IPS DF 6.9 (cell line): Measurements from ENCODE around the gene TFDP2.

Experiments
- DNase-seq: peaks from one replicate; pipeline ENCODE4 v3.0.0-alpha.2; 2013; ENCODE audit warnings: low read depth, low spot score
- H3K27ac ChIP-seq: one replicate; pipeline ENCODE4 v1.5.1; 2013; ENCODE audit warnings: low read length, control low read depth
- H3K27me3 ChIP-seq: 2 replicates; pipeline ENCODE4 v1.6.1; 2013; ENCODE audit warnings: mild to moderate bottlenecking, low read length; ENCODE audit not compliant: control insufficient read depth, insufficient read depth
- H3K36me3 ChIP-seq: 2 replicates; pipeline ENCODE4 v1.6.1; 2013; ENCODE audit warnings: low read length; ENCODE audit not compliant: control insufficient read depth, insufficient read depth
- H3K4me1 ChIP-seq: 2 replicates; pipeline ENCODE4 v1.6.1; 2013; ENCODE audit warnings: low read length; ENCODE audit not compliant: control insufficient read depth, insufficient read depth
- H3K4me3 ChIP-seq: 2 replicates; pipeline ENCODE4 v1.5.1; 2013; ENCODE audit warnings: mild to moderate bottlenecking, low read length
- H3K9me3 ChIP-seq: 2 replicates; pipeline ENCODE4 v1.6.1; 2013; ENCODE audit warnings: low read length, inconsistent platforms; ENCODE audit not compliant: control insufficient read depth, insufficient read depth
- WGBS: extraction: QIAGEN DNeasy Blood & Tissue Kit; methylation state at CpG from one replicate; pipeline ENCODE4 v1.1.7; 2013; ENCODE audit warnings: mixed read lengths, missing lambda C conversion rate; ENCODE audit not compliant: insufficient read length, insufficient coverage; 5-methylcytosine and 5-hydroxymethylcytosine counted together

Gene TFDP2

GRCh38 chr3:142127941-142128658, 21.2 kb downstream of the TFDP2 start:
- H3K27me3 ChIP-seq, result no peaks in the 10 kb centered on the region
- no peaks in the 10 kb centered on the region for H3K36me3 ChIP-seq
- no peak overlapping the region for H3K4me3 ChIP-seq
- DNase-seq, result no peak
- H3K9me3 ChIP-seq, result no peaks in the 10 kb centered on the region
- H3K27ac ChIP-seq, result no peak overlapping the region
- WGBS, result no CpG with 5 or more reads among the region's 8 CpGs
- H3K4me1 ChIP-seq, result no peaks in the 10 kb centered on the region

DNA sequence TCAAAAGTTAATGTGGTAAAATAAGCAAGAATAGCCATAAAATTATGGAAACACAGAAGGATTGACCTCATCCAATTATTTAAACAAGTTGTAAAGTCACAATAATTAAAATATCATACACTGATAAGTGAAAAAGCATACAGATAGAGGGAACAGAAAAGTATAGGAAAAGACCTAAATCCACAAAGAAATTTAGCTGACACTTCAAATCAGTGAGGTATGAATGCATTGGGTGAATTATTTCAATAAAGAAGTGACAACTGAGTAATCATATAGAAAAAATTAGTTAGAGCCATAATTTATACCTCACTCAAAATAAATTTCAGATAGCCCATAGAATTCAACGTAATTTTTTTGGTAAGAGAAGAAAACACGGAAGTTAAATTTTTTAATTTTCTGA, 25.1 kb downstream of the TFDP2 start:
- Histone ChIP-seq H3K4me3 (no peak overlapping the region), H3K36me3 (no peaks in the 10 kb centered on the region), H3K27ac (no peak overlapping the region), H3K27me3 (no peaks in the 10 kb centered on the region), H3K9me3 (no peaks in the 10 kb centered on the region), H3K4me1 (no peaks in the 10 kb centered on the region)
- WGBS, result no CpG with 5 or more reads among the region's 2 CpGs
- no peak for DNase-seq

DNA sequence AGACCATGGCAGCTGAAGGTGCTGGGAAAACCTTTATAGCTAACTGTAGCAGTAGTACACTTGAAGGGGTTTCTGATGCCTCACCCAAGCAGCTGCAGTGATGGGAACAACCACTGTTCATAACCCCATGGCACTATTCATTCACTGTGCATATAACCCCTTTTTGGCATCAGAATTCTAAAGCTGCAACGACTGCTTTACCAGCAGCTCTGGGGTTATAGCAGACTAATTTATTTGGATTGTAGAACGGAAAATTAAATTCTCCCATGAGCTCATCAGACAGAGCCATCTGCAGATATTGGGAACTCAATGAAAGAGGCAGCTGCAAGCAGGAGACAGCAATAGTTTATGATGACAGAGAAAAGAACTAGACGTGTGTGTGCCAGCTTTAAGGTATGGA, 28.6 kb downstream of the TFDP2 start:
- no peaks in the 10 kb centered on the region for H3K9me3 ChIP-seq
- H3K36me3 ChIP-seq, result no peaks in the 10 kb centered on the region
- no peak overlapping the region for H3K27ac ChIP-seq
- H3K27me3 ChIP-seq, result no peaks in the 10 kb centered on the region
- no peak overlapping the region for H3K4me3 ChIP-seq
- peaks cover 1% of the 10 kb centered on the region; the same call in 1 of the 2 replicates for H3K4me1 ChIP-seq
- no peak for DNase-seq
- no CpG with 5 or more reads among the region's 3 CpGs for WGBS

DNA sequence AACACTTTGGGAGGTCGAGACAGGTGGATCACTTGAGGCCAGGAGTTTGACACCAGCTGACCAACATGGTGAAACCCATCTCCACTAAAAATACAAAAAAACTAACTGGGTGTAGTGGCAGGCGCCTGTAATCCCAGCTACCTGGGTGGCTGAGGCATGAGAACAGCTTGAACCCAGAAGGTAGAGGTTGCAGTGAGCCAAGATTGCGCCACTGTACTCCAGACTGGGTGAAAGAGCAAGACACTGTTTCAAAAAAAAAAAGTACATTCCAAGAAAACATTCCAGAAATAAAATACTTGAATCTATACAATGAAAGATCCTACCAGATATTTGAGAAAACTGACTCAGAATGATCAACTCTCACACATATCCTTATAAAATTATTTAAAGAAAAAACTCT, 30.4 kb downstream of the TFDP2 start:
- no CpG with 5 or more reads among the region's 3 CpGs for whole genome bisulfite sequencing
- Histone ChIP-seq H3K4me1 (peaks cover 1% of the 10 kb centered on the region; the same call in 1 of the 2 replicates), H3K27ac (no peak overlapping the region), H3K36me3 (no peaks in the 10 kb centered on the region), H3K27me3 (no peaks in the 10 kb centered on the region), H3K9me3 (no peaks in the 10 kb centered on the region), H3K4me3 (no peak overlapping the region)
- no peak for DNase-seq

- DNase-seq, result no peak
These were observed 32.1 kb downstream of the TFDP2 start for GRCh38 chr3:142117056-142117851.

GRCh38 chr3:142115867-142116668, 33.3 kb downstream of the TFDP2 start:
- H3K4me3 ChIP-seq, result no peak overlapping the region
- no peak overlapping the region for H3K27ac ChIP-seq
- no peaks in the 10 kb centered on the region for H3K27me3 ChIP-seq
- no CpG with 5 or more reads among the region's 4 CpGs for WGBS
- H3K36me3 ChIP-seq, result no peaks in the 10 kb centered on the region
- no peak for DNase-seq
- peaks cover 1% of the 10 kb centered on the region; the same call in 1 of the 2 replicates for H3K4me1 ChIP-seq
- no peaks in the 10 kb centered on the region for H3K9me3 ChIP-seq

More at GRCh38 chr3:142117056-142117851, 32.1 kb downstream of the TFDP2 start:
- no peaks in the 10 kb centered on the region for H3K9me3 ChIP-seq
- no peak overlapping the region for H3K4me3 ChIP-seq
- no peak overlapping the region for H3K27ac ChIP-seq
- no peaks in the 10 kb centered on the region for H3K36me3 ChIP-seq
- H3K4me1 ChIP-seq, result peaks cover 1% of the 10 kb centered on the region; the same call in 1 of the 2 replicates
- WGBS, result no CpG with 5 or more reads among the region's 8 CpGs
- no peaks in the 10 kb centered on the region for H3K27me3 ChIP-seq

DNA sequence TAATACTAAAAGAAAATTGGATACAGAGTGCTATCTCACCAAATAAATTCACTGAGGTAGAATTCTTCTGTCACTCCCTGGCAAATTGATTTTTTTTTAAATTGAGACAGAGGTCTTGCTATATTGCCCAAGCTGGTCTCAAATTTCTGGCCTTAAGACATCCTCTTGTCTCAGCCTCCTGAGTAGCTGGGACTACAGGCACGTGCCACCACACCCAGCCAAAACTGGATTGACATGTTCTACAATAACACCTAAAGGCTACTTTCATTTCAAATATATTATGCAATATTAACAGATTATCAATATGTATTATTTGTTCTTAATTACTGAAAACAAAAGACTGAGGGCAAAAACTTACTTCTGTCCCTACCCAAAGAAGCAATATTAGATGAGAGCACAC, 36.7 kb downstream of the TFDP2 start:
- H3K27me3 ChIP-seq, result no peaks in the 10 kb centered on the region
- no CpG with 5 or more reads among the region's 1 CpG for WGBS
- H3K4me3 ChIP-seq, result no peak overlapping the region
- no peak for DNase-seq
- peaks cover 1% of the 10 kb centered on the region; the same call in 1 of the 2 replicates for H3K4me1 ChIP-seq
- H3K27ac ChIP-seq, result no peak overlapping the region
- no peaks in the 10 kb centered on the region for H3K9me3 ChIP-seq
- H3K36me3 ChIP-seq, result no peaks in the 10 kb centered on the region

GRCh38 chr3:142106548-142106947, 42.8 kb downstream of the TFDP2 start:
- Histone ChIP-seq H3K27ac (no peak overlapping the region), H3K36me3 (no peaks in the 10 kb centered on the region), H3K4me1 (no peaks in the 10 kb centered on the region), H3K9me3 (no peaks in the 10 kb centered on the region), H3K27me3 (no peaks in the 10 kb centered on the region), H3K4me3 (no peak overlapping the region)
- no CpG with 5 or more reads among the region's 2 CpGs for WGBS
- DNase-seq, result no peak

- H3K9me3 ChIP-seq, result no peaks in the 10 kb centered on the region
- DNase-seq, result no peak
- WGBS, result no CpG with 5 or more reads among the region's 1 CpG
- no peaks in the 10 kb centered on the region for H3K4me1 ChIP-seq
- H3K36me3 ChIP-seq, result no peaks in the 10 kb centered on the region
- H3K4me3 ChIP-seq, result no peak overlapping the region
- H3K27ac ChIP-seq, result no peak overlapping the region
- no peaks in the 10 kb centered on the region for H3K27me3 ChIP-seq
These were observed 43.4 kb downstream of the TFDP2 start for GRCh38 chr3:142105991-142106390.

DNA sequence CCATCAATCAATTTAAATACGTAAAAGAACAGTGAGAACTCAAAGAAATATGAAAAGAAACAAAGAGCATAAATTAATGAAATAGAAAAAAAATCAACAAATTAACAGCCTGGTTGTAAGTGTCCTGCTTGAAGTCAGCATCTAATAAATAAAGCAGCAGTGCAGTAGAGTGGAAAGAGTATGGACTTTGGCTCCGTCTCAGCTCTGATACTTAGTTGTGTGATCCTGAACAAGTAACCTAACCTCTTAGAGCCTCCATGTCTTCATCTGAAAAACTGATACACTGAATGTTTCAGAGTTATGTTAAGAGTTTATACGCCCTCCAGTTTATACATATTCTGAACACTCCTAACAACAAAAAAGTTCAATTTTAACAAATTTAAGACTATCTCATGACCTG, 44.6 kb downstream of the TFDP2 start:
- no CpG with 5 or more reads among the region's 3 CpGs for WGBS
- H3K36me3 ChIP-seq, result no peaks in the 10 kb centered on the region
- no peaks in the 10 kb centered on the region for H3K9me3 ChIP-seq
- H3K4me1 ChIP-seq, result no peaks in the 10 kb centered on the region
- no peak overlapping the region for H3K27ac ChIP-seq
- H3K27me3 ChIP-seq, result no peaks in the 10 kb centered on the region
- DNase-seq, result no peak
- no peak overlapping the region for H3K4me3 ChIP-seq
